ENCODE data around the gene SST. TPM values are rescaled to one million over a fixed set of nuclear protein-coding genes. Genes with fewer than 3 reads are reported as not detected.

The SST gene
- total and polyA plus RNA-seq, 2 of the 13 experiments (the other 11 are each of a cell fraction or from before 2014, with no cell fraction given): not detected

DNA sequence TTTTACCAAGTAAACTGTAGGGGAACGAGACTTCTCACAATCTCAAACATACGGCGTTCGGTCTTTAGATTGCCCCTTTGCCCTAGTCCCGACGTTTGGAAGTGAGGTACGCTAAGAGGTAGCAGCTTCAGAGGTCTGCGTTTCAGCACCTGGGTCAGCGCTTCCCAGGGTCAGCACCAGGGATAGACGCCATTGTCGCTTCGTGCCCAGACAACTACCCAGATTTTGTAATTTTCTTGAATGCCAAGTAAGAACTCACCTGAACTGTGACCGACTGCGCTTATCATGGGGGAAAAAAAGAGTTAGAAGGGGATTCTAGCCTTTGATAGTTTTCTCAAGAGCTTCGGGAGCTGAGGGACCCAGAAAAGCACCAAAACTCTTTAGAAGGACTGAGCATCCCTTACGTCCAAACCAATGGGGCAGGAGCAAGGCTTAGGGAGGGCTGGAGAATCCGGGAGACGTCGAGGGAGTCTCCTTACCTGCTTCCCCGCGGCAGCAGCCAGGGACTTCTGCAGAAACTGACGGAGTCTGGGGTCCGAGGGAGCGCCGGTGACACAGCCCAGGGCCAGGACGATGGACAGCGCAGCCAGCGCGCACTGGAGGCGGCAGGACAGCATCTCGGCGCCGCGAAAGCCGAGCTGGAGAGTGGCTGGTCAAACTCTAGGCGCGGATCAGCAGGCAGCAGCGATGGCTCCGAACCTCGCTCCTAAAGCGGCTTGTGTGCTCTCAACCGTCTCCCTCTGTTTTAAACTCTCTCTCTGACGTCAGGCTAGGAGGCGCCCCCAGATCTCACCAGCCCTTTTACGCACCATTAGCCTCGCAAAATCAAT, at the start of gene SST (continued):
- TF ChIP-seq ZNF770 (CRISPR knock-in tag; IDR thresholded peaks at IDR 0.05) (no peak), SP5 (CRISPR knock-in tag; IDR thresholded peaks at IDR 0.05; ENCODE audit: borderline replicate concordance, low read depth) (no peak), ZNF530 (CRISPR knock-in tag; IDR thresholded peaks at IDR 0.05; ENCODE audit: low read depth) (peak; percentile 97), ZNF296 (CRISPR knock-in tag; conservative IDR thresholded peaks at IDR 0.05) (peak; percentile 97), CBFB (CRISPR knock-in tag; IDR thresholded peaks at IDR 0.05) (peak; percentile 54; the same call in 1 of the 2 replicates), CBX1 (IDR thresholded peaks at IDR 0.05; ENCODE audit: low read depth) (no peak), SUZ12 (IDR thresholded peaks at IDR 0.05; ENCODE audit: low read depth, low read length) (no peak), ATM (IDR thresholded peaks at IDR 0.05; ENCODE audit: borderline replicate concordance) (no peak), ZNF652 (CRISPR knock-in tag; IDR thresholded peaks at IDR 0.05; ENCODE audit: borderline replicate concordance, low read depth) (no peak), CSRNP2 (CRISPR knock-in tag; conservative IDR thresholded peaks at IDR 0.05; ENCODE audit: low read depth) (no peak), ZNF501 (CRISPR knock-in tag; IDR thresholded peaks at IDR 0.05) (peak; percentile 61; the same call in 1 of the 2 replicates), PLRG1 (conservative IDR thresholded peaks at IDR 0.05) (no peak), ZNF234 (CRISPR knock-in tag; conservative IDR thresholded peaks at IDR 0.05) (peak; percentile 83; the same call in 1 of the 2 replicates), HDAC6 (IDR thresholded peaks at IDR 0.05; ENCODE audit: low read depth, low read length) (no peak), YEATS2 (CRISPR knock-in tag; IDR thresholded peaks at IDR 0.05; ENCODE audit: borderline replicate concordance) (peak; percentile 86), ZNF343 (CRISPR knock-in tag; IDR thresholded peaks at IDR 0.05) (peak; percentile 77; the same call in 1 of the 2 replicates), ZNF619 (CRISPR knock-in tag; IDR thresholded peaks at IDR 0.05) (no peak), DPF2 (CRISPR knock-in tag; IDR thresholded peaks at IDR 0.05; ENCODE audit: borderline replicate concordance, low read depth) (no peak), RCOR2 (CRISPR knock-in tag; IDR thresholded peaks at IDR 0.05) (peak; percentile 33; the same call in 1 of the 2 replicates), CREB1 (IDR thresholded peaks at IDR 0.05) (no peak), CREB1 (CRISPR knock-in tag; IDR thresholded peaks at IDR 0.05) (no peak), ZNF775 (CRISPR knock-in tag; IDR thresholded peaks at IDR 0.05; ENCODE audit: borderline replicate concordance) (no peak), HOXD1 (CRISPR knock-in tag; IDR thresholded peaks at IDR 0.05) (peak; percentile 94), DNMT1 (CRISPR knock-in tag; IDR thresholded peaks at IDR 0.05) (peak; percentile 82), HMG20A (CRISPR knock-in tag; IDR thresholded peaks at IDR 0.05; ENCODE audit: borderline replicate concordance) (peak; percentile 79; the same call in 1 of the 2 replicates)
- TF ChIP-seq, protein P1, sequence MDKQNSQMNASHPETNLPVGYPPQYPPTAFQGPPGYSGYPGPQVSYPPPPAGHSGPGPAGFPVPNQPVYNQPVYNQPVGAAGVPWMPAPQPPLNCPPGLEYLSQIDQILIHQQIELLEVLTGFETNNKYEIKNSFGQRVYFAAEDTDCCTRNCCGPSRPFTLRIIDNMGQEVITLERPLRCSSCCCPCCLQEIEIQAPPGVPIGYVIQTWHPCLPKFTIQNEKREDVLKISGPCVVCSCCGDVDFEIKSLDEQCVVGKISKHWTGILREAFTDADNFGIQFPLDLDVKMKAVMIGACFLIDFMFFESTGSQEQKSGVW (CRISPR knock-in tag; IDR thresholded peaks at IDR 0.05; ENCODE audit: borderline replicate concordance): peak; percentile 95; the same call in 1 of the 2 replicates

Data from HepG2 (cell line).